ENCODE results near the gene OR2T2. TPM values are rescaled to one million over a fixed set of nuclear protein-coding genes. Genes with fewer than 3 reads are reported as not detected.
"Not testable (repeated sequence)": the region's sequence is repeated elsewhere in the genome, so short reads cannot be mapped to it uniquely, and the experiment has no call there.

Gene OR2T2
- total RNA-seq, 3 donors from 2014 or later (not counting 1 experiment from before 2014, with no cell fraction given) = not detected

- H3K4me1 ChIP-seq (ENCODE audit: control insufficient read depth, insufficient read depth, low read length); intact Hi-C loops (cut with micrococcal nuclease); H3K4me3 Mint-ChIP-seq; H3K4me3 ChIP-seq (ENCODE audit: low read length); H3K27me3 Mint-ChIP-seq (ENCODE audit: low read depth in 2 of 2); H3K4me1 Mint-ChIP-seq; ATAC-seq; H3K9me3 Mint-ChIP-seq; H3K36me3 Mint-ChIP-seq; DNase-seq; H3K36me3 ChIP-seq (ENCODE audit: control insufficient read depth, insufficient read depth, low read length); H3K27ac Mint-ChIP-seq; H3K27me3 ChIP-seq (ENCODE audit: control insufficient read depth, insufficient read depth, low read length); H3K27ac ChIP-seq (ENCODE audit: low read length); H3K9me3 ChIP-seq (ENCODE audit: control insufficient read depth, insufficient read depth, low read length): not testable (repeated sequence)
- WGBS (ENCODE audit: insufficient coverage) = 83% methylated on average over 1 of the region's 2 CpGs
These were observed 55.0 kb downstream of the OR2T2 start for GRCh38 chr1:248500305-248501035.

Other genes starting within 250 kb of the OR2T2 start
- gene OR2M3, start 248.4 kb upstream of the OR2T2 start, total RNA-seq = not detected
- not detected for gene OR2M4, start 214.2 kb upstream of the OR2T2 start, total RNA-seq
- gene OR2T33, start 167.7 kb upstream of the OR2T2 start, total RNA-seq = not detected
- gene OR2T12, start 142.2 kb upstream of the OR2T2 start, total RNA-seq = not detected
- not detected for gene OR2M7, start 121.1 kb upstream of the OR2T2 start, total RNA-seq
- gene OR14C36, start 96.9 kb upstream of the OR2T2 start, total RNA-seq = not detected
- not detected for gene OR2T4, start 84.0 kb upstream of the OR2T2 start, total RNA-seq
- not detected for gene OR2T6, start 69.9 kb upstream of the OR2T2 start, total RNA-seq
- not detected for gene OR2T1, start 42.6 kb upstream of the OR2T2 start, total RNA-seq
- gene OR2T3, start 27.7 kb downstream of the OR2T2 start, total RNA-seq = not detected
- gene OR2T5, start 43.0 kb downstream of the OR2T2 start, total RNA-seq = not detected
- gene OR2G6, start 62.4 kb downstream of the OR2T2 start, total RNA-seq = not detected
- gene OR2T29, start 117.1 kb downstream of the OR2T2 start, total RNA-seq = not detected
- gene OR2T34, start 129.1 kb downstream of the OR2T2 start, total RNA-seq = not detected
- not detected for gene OR2T10, start 152.1 kb downstream of the OR2T2 start, total RNA-seq
- not detected for gene OR2T11, start 189.5 kb downstream of the OR2T2 start, total RNA-seq
- gene OR2T35, start 199.6 kb downstream of the OR2T2 start, total RNA-seq = not detected
- not detected for gene OR2T27, start 209.9 kb downstream of the OR2T2 start, total RNA-seq

All from natural killer cell (primary cell).